Measurements from ENCODE around the gene MRPS18C.
A peak's percentile ranks its signal among the peaks of the same experiment; 100 is the strongest.
"Not testable (repeated sequence)": the region's sequence is repeated elsewhere in the genome, so short reads cannot be mapped to it uniquely, and the experiment has no call there.

Gene MRPS18C

DNA sequence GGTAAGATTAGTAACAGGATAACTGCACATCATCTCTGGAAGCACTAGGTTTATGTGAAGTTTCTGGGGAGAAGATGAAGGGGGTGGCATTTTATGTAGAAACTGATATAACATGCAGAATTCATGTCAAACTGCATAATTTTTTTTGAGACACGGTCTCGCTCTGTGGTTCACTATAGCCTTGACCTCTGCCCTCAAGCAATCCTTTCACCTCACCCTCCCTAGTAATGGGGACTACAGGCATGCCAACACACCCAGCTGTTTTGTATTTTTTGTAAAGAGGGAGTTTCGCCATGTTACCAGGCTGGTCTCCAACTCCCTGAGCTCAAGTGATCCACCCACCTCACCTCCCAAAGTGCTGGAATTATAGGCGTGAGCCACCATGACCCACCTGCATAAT, 17.6 kb downstream of the MRPS18C start:
- no peak overlapping the region for H3K4me3 ChIP-seq (replicated peaks; ENCODE audit: low read depth, low read length)
- DNase-seq (ENCODE audit: extremely low read depth, low read depth), result no peak
- TF ChIP-seq, protein P1, sequence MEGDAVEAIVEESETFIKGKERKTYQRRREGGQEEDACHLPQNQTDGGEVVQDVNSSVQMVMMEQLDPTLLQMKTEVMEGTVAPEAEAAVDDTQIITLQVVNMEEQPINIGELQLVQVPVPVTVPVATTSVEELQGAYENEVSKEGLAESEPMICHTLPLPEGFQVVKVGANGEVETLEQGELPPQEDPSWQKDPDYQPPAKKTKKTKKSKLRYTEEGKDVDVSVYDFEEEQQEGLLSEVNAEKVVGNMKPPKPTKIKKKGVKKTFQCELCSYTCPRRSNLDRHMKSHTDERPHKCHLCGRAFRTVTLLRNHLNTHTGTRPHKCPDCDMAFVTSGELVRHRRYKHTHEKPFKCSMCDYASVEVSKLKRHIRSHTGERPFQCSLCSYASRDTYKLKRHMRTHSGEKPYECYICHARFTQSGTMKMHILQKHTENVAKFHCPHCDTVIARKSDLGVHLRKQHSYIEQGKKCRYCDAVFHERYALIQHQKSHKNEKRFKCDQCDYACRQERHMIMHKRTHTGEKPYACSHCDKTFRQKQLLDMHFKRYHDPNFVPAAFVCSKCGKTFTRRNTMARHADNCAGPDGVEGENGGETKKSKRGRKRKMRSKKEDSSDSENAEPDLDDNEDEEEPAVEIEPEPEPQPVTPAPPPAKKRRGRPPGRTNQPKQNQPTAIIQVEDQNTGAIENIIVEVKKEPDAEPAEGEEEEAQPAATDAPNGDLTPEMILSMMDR (IDR thresholded peaks at IDR 0.05; ENCODE audit: low read depth, low read length, missing control alignments), result no peak

DNA sequence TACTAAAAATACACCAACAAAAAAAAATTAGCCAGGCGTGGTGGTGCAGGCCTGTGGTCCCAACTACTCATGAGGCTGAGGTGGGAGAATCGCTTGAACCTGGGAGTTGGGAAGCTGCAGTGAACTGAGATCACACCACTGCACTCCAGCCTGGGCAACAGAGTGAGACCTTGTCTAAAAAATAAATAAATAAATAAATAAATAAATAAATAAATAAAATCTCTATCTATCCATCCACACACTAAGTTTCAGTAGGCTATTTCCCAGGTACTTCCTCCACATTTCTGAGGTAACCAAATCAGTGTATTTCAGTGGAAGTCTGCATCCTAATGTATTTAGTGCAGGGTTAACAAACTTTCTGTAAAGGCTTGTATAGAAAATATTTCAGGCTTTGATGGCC, 18.1 kb downstream of the MRPS18C start:
- H3K4me3 ChIP-seq (replicated peaks; ENCODE audit: low read depth, low read length), result no peak overlapping the region
- TF ChIP-seq, protein P1 (IDR thresholded peaks at IDR 0.05; ENCODE audit: low read depth, low read length, missing control alignments), result no peak
- no peak for DNase-seq (ENCODE audit: extremely low read depth, low read depth)

DNA sequence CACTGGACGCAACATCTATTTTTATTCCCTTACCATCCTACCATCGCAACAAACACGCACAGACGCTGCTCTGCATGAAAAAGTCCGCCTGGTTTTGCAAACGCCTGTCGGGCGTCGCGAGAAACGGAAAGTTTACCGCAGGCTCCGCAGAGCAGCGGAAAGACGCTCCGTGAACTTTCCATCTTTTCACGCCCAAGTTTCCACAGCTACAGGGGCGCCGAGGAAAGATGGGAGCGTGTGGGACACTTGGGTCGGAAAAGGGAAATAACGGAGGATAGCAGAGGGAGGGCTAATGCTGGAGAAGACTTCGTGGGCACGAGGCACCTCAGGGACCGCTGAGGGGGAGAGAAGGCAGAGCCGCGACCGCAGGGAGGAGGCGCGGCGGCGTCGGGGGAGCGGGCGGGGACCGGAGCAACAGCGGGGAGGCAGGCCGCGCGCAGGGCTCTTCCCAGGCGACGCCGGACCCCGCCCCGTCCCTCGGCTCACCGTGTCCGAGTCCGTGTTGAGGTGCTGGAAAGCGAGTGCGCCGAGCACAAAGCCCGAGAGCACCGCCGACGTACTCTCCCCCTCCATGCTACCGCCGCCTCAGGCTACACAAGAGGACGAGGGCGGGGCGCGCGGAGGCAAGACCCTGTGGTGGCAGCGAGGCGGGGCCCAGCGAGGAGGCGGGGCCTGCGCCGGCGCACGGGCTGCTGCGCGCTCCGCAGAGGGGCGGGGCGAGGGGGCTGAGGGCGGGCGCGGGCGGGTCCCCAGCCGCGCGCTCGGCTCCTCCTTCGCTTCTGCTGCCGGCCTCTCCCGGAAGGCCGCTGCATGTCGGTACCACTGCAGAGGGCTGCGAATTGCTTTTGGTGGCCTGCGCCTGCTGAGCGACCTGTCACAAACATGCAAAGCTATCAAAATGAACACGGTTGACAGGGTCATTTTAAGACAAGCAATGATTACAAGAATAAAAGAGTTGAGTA, 28.9 kb downstream of the MRPS18C start, which contains the start of gene ABRAXAS1:
Gene ABRAXAS1, minus strand, starts transcription at position 601 of the 962 bp plus-strand sequence. Its CDS starts 28 bp downstream, at position 573.
- peak within 1 kb of the TSS; percentile 92 for H3K4me3 ChIP-seq (replicated peaks; ENCODE audit: low read depth, low read length)
- TF ChIP-seq, protein P1 (IDR thresholded peaks at IDR 0.05; ENCODE audit: low read depth, low read length, missing control alignments), result no peak
- peak; percentile 78 for DNase-seq (ENCODE audit: extremely low read depth, low read depth)

DNA sequence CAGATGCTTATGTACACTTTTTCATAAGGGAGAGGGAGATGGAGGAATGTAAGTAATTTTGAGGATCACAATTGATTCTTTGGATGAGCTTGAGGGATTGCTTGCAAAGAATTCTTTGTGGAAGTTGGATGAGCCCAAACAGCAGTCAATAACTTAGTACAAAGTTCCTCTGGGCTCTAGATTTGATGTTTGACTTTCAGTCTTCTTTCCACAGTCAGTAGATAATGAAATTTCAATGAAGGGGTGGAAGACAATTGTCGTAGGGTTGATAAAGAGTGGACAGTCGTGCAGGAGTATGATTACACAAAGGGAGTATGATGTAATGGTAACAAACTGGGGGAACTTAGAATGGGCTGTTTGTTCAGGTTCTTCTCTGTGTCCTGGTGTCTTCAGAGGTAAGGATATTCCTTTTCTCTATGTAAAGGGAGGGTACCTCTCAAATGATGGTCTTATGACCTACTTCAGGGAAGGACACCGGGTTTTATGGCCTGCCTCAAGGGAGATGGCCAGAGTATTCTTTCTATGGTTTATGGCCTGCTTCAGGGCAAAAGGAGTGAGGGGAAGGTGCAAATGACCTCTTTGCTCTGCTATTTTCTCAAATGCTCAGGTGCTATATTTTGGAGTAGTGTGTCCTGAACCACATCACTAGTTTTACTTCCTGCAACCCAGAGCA, 30.7 kb downstream of the MRPS18C start:
- DNase-seq (ENCODE audit: extremely low read depth, low read depth), result no peak
- TF ChIP-seq, protein P1 (IDR thresholded peaks at IDR 0.05; ENCODE audit: low read depth, low read length, missing control alignments), result no peak
- no peak overlapping the region for H3K4me3 ChIP-seq (replicated peaks; ENCODE audit: low read depth, low read length)

DNA sequence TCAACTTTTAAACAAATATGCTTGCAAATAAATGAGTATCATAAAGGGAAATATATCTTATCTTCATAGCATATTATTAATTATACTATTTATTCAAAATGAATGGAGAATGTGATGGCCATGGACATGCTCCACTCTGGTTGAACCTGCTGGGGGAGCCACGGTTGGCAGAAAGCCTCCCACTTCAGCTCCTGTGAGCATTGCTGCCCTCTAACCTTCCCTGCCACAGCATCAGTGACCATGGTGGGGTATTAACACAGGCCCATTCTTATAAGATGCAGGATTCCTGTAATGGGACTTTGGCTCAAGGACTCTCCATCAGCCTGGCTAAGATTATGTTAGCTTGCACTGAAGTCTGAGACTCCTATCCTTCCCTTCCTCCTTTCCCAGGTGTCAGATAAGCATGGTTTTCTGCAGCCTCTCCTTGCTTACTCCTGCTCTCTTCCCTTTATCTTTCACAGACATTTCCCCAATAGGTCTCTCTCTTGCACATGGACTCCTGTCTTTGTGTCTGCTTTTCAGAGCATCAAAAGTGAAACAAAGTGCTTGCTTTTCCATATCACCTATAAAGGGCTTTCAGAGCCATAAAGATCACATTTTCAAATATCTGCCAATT, 34.0 kb downstream of the MRPS18C start:
- TF ChIP-seq, protein P1 (IDR thresholded peaks at IDR 0.05; ENCODE audit: low read depth, low read length, missing control alignments), result no peak
- DNase-seq (ENCODE audit: extremely low read depth, low read depth), result no peak
- no peak overlapping the region for H3K4me3 ChIP-seq (replicated peaks; ENCODE audit: low read depth, low read length)

DNA sequence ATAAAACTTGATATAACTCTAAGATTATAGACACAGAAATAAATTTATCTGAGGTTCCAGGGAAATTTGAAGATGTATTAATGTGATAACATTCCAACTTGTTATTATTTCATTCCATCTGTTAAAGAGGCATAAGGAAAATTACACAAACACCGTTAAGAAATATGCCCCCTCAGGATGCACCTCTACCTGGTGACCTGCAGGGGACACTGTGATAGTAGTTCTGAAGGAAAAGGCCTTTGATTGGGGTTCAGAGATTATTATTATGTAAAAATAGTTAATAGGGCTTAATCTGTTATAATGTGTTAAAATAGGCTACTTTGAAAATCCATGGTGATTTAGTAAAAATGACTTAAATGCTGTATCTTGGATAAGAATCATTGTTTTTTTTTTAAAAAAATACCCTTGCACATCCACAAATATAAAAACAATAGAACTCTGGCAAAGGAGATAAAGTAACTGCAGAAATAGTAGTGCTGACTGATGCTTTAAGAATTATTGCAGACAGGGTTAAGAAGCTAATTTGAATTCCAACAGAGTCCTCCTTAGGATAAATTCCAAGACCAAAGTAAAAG, 35.1 kb downstream of the MRPS18C start:
- DNase-seq (ENCODE audit: extremely low read depth, low read depth), result peak; percentile 6
- TF ChIP-seq, protein P1 (IDR thresholded peaks at IDR 0.05; ENCODE audit: low read depth, low read length, missing control alignments), result peak; percentile 82
- no peak overlapping the region for H3K4me3 ChIP-seq (replicated peaks; ENCODE audit: low read depth, low read length)

DNA sequence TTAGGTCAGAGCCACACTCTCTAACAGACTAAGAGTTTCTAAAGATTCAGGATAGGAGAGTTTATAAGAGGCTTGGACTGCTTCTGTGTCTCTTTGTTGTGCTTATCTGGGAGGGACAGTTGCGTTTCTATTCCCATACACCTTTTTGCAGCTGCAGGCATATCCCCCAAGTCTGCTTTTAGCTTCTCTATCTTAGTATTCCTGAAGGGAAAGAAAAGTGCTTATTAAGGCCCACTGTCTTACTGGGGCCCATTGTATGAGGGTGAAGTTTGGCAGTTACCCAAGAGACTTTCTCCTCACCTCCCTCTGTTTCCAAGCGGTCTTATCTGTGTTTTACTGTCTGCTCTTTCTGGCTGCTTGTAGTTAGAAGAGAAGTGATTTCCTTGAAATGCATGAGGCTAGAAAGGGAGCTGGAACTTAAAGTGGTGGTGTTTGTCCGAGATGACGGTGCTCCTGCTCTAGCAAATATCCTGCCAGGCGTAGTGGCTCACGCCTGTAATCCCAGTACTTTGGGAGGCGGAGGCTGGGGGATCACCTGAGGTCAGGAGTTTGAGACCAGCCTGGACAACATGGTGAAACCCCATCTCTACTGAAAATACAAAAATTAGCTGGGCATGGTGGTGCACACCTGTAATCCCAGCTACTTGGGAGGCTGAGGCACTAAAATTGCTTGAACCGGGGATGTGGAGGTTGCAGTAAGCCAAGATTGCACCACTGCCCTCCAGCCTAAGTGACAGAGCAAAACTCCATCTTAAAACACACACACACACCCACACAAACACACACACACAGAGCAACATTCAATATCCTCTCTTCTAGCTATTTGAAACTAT, 40.4 kb downstream of the MRPS18C start:
- DNase-seq (ENCODE audit: extremely low read depth, low read depth); H3K4me3 ChIP-seq (replicated peaks; ENCODE audit: low read depth, low read length): not testable (repeated sequence)
